Aorta (tissue), 5 donors: Measurements from ENCODE around the gene NUAK2. TPM values are rescaled to one million over a fixed set of nuclear protein-coding genes. Genes with fewer than 3 reads are reported as not detected.

Source experiments
- ATAC-seq: fragments of 200-7000 bp; cut with Tn5 transposase; one replicate; pipeline ENCODE4 v1.9.1; 2022; ENCODE audit warnings: moderate library complexity; ENCODE audit not compliant: low FRiP score
- DNase-seq, 2 donors: peaks; one replicate each; pipeline ENCODE4 v3.0.0-alpha.2; 2020
- H3K27ac ChIP-seq, 2 donors: one replicate each; pipeline ENCODE4 v1.5.1; 2013; ENCODE audit warnings: low read length in 2 of 2, mild to moderate bottlenecking in 2 of 2, moderate library complexity in 2 of 2, control low read depth in 1 of 2, inconsistent platforms in 1 of 2, low read depth in 1 of 2
- H3K27me3 ChIP-seq, 2 donors: one replicate each; pipeline ENCODE4 v1.6.1; 2013; ENCODE audit warnings: control low read depth in 1 of 2, low read length in 1 of 2, mild to moderate bottlenecking in 1 of 2, moderate library complexity in 1 of 2; ENCODE audit not compliant: insufficient read depth in 2 of 2, control insufficient read depth in 1 of 2
- H3K36me3 ChIP-seq, 2 donors: one replicate each; pipeline ENCODE4 v1.6.1; 2013; ENCODE audit warnings: control low read depth in 1 of 2, low read length in 1 of 2, mild to moderate bottlenecking in 1 of 2; ENCODE audit not compliant: insufficient read depth in 2 of 2, control insufficient read depth in 1 of 2
- H3K4me1 ChIP-seq, 2 donors: one replicate each; pipeline ENCODE4 v1.6.1; 2013; ENCODE audit warnings: low read length in 2 of 2, control low read depth in 1 of 2, mild to moderate bottlenecking in 1 of 2, moderate library complexity in 1 of 2; ENCODE audit not compliant: insufficient read depth in 2 of 2, control insufficient read depth in 1 of 2
- H3K4me3 ChIP-seq, 2 donors: one replicate each; pipeline ENCODE4 v1.5.1; 2013; ENCODE audit warnings: low read length in 2 of 2, control low read depth in 1 of 2, mild to moderate bottlenecking in 1 of 2
- H3K9me3 ChIP-seq: one replicate; pipeline ENCODE4 v1.6.1; 2013; ENCODE audit warnings: mild to moderate bottlenecking, low read length; ENCODE audit not compliant: control insufficient read depth
- WGBS, 2 donors: extraction: QIAGEN DNeasy Blood & Tissue Kit; methylation state at CpG; one replicate each; pipeline ENCODE4 v1.1.7; 2013; 5-methylcytosine and 5-hydroxymethylcytosine counted together
- intact Hi-C, 2 donors: fragments of 100-400 bp; cut with DNase I; formaldehyde crosslinking; loops; one replicate each; pipeline versions ENCODE4 v1.14.2 to v1.15.0; 2022
- polyA plus RNA-seq, 2 donors: library from polyadenylated mRNA; stranded (reverse); fragments of 200-250 nt; gene quantifications; one replicate each; pipeline ENCODE4 v1.2.3, GENCODE V29; 2013
- total RNA-seq, 2 donors: library from RNA; stranded (reverse); fragmentation: NEBNext Ultra II Directional; extraction: Animal tissue kit (Norgen Biotek cat#: 25700); gene quantifications; one replicate each; pipeline ENCODE4 v1.2.1, GENCODE V29; 2021
- donor health status: healthy with polysubstance abuse.
- donor health status: Bipolar disorder and iron deficiency.
- donor health status: DM: no; HTN: no; CAD: no.
- donor health status: DM: no; HTN: no; CAD: no.
- donor health status: DM: yes; HTN: yes; CAD: no.

The NUAK2 gene
- total and polyA plus RNA-seq, 4 donors, result 0.49 to 3.0 (median 2.1) TPM

DNA sequence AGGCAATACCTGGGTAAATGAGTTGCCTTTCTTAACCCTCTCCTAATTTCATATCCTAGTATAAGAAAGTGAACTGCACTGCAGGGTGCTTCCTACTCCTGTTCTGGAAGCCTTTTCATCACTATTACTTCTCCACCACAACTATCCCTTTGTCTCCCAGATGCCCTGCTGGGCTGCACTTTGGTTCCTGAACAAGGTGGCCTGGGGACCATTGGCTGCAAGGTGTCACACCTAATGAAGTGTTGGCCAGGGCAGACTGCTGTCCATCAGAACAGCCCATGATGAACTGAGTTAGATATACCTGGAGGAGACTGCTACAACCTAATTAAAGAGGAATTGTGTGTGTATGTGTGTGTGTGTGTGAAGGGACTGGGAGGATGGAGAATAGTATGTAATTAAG, 37.0 kb upstream of the NUAK2 start:
- Histone ChIP-seq H3K27ac (no peak overlapping the region), H3K27me3 (no peaks in the 10 kb centered on the region), H3K36me3 (no peaks in the 10 kb centered on the region), H3K4me3 (no peak overlapping the region), H3K9me3 (peaks cover 1% of the 10 kb centered on the region), H3K4me1 (no peaks in the 10 kb centered on the region)
- peak in 1 of 2 donors; percentile 9 for DNase-seq
- no peak for ATAC-seq
- intact Hi-C loops, result no loop called here

DNA sequence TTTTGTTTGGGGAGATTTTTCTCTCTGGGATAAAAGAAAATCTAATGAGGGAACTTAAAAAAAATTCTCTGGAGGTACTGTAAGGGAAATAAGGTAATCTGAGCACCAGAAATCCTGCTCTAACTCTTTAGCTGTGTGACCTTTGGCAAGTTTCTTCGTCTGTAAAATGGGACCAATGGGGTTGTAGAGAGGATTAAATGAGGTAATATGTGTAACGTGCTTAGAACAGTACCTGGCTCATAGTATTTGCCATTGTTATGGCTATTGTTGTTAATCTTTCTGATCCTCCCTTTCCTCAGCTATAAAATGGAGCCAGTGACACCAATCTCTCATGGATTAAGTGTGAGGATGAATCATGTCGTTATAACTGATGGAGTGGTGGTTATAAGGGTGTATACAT, 36.0 kb upstream of the NUAK2 start:
- Histone ChIP-seq H3K4me3 (no peak overlapping the region), H3K27me3 (no peaks in the 10 kb centered on the region), H3K9me3 (peaks cover 1% of the 10 kb centered on the region), H3K4me1 (no peaks in the 10 kb centered on the region), H3K27ac (no peak overlapping the region), H3K36me3 (no peaks in the 10 kb centered on the region)
- WGBS, 2 donors, result 92 to 95% methylated on average over 3 of the region's 3 CpGs
- ATAC-seq, result no peak
- DNase-seq, result no peak
- intact Hi-C loops, result no loop called here

GRCh38 chr1:205356440-205357139, 35.0 kb upstream of the NUAK2 start, which contains the start of gene KLHDC8A:
Gene KLHDC8A (minus strand): TSS chr1:205356922. CDS start chr1:205343604, 13,318 bp downstream.
- peak; percentile 6 for ATAC-seq
- no peaks in the 10 kb centered on the region for H3K4me1 ChIP-seq
- no peak for DNase-seq
- H3K9me3 ChIP-seq, result peaks cover 1% of the 10 kb centered on the region
- WGBS, 2 donors, result 83 to 87% methylated on average over 20 of the region's 20 CpGs
- no peak within 1 kb of the TSS for H3K4me3 ChIP-seq
- H3K36me3 ChIP-seq, result no peaks in the 10 kb centered on the region
- no peaks in the 10 kb centered on the region for H3K27me3 ChIP-seq
- intact Hi-C loops, result no loop called here
- no peak within 1 kb of the TSS for H3K27ac ChIP-seq

GRCh38 chr1:205355075-205355453, 33.5 kb upstream of the NUAK2 start:
- WGBS, 2 donors, result 64 to 71% methylated on average over 3 of the region's 3 CpGs
- intact Hi-C loops, result no loop called here
- Histone ChIP-seq H3K27ac (no peak overlapping the region), H3K9me3 (peaks cover 1% of the 10 kb centered on the region), H3K4me1 (no peaks in the 10 kb centered on the region), H3K4me3 (no peak overlapping the region), H3K36me3 (no peaks in the 10 kb centered on the region), H3K27me3 (no peaks in the 10 kb centered on the region)
- DNase-seq (peak in 1 of 2 donors; percentile 37), ATAC-seq (no peak)

- no peak overlapping the region for H3K4me3 ChIP-seq
- H3K4me1 ChIP-seq, result no peaks in the 10 kb centered on the region
- no peaks in the 10 kb centered on the region for H3K27me3 ChIP-seq
- DNase-seq, result peak; percentile 67 to 72
- 40% methylated on average over 5 of the region's 5 CpGs for WGBS, 2 donors
- no peak overlapping the region for H3K27ac ChIP-seq
- no peaks in the 10 kb centered on the region for H3K36me3 ChIP-seq
- intact Hi-C loops, result loop anchor here (1.0 to 5.0 kb wide), 4 partner anchors 76 to 131 kb away; no protein-coding TSS in a partner anchor
- peak; percentile 66 for ATAC-seq
- peaks cover 1% of the 10 kb centered on the region for H3K9me3 ChIP-seq
Measured at GRCh38 chr1:205354259-205355074, 32.9 kb upstream of the NUAK2 start.

DNA sequence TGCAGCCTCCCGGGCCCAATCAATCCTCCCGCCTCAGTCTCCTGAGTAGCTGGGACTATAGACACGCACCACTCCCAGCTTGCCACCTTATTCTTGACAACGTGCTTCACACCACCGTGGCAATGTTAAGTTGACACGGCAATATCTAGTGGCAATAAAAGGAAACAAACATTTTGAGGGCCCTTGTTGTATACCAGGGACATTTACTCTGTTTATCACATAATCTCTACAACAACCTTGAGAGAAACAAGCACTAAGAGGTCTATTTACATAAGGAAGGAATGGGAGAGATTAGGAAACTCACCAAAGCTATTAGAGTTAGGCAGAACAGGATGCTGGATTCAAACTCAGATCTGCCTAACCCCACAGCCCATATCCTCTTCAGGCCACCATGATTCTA, 32.1 kb upstream of the NUAK2 start:
- 67 to 68% methylated on average over 6 of the region's 6 CpGs for WGBS, 2 donors
- Histone ChIP-seq H3K4me1 (no peaks in the 10 kb centered on the region), H3K27ac (no peak overlapping the region), H3K4me3 (no peak overlapping the region), H3K27me3 (no peaks in the 10 kb centered on the region), H3K36me3 (no peaks in the 10 kb centered on the region), H3K9me3 (peaks cover 1% of the 10 kb centered on the region)
- no peak for ATAC-seq
- no peak for DNase-seq
- intact Hi-C loops, result loop anchor here (1.0 to 5.0 kb wide), 4 partner anchors 77 to 132 kb away; no protein-coding TSS in a partner anchor

DNA sequence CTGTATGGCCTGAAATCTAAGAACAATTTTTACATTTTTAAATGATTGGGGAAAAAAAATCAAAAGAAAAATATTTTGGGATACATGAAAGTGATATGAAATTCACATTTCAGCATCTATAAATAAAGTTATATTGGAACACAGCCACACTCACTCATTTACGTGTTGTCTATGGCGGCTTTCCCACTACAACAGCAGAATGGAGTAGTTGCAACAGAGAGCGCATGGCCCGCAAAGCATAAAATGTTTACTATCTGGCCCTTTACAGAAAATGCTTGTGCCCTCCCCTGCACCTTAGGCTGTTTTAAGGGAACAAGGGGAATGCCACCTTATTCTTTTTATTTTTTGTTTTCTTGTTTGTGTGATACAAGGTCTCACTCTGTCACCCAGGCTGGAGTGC, 31.6 kb upstream of the NUAK2 start:
- no peaks in the 10 kb centered on the region for H3K27me3 ChIP-seq
- no peaks in the 10 kb centered on the region for H3K36me3 ChIP-seq
- ATAC-seq (no peak), DNase-seq (peak in 1 of 2 donors; percentile 19)
- H3K27ac ChIP-seq, result no peak overlapping the region
- H3K4me1 ChIP-seq, result no peaks in the 10 kb centered on the region
- intact Hi-C loops, result loop anchor here (5.0 kb wide), 2 partner anchors 79 to 129 kb away; no protein-coding TSS in a partner anchor
- 21 to 22% methylated on average over 4 of the region's 4 CpGs for WGBS, 2 donors
- H3K4me3 ChIP-seq, result no peak overlapping the region
- peaks cover 1% of the 10 kb centered on the region for H3K9me3 ChIP-seq

- intact Hi-C loops, result loop anchor here (5.0 kb wide), 2 partner anchors 80 to 130 kb away; no protein-coding TSS in a partner anchor
- ATAC-seq, result no peak
- Histone ChIP-seq H3K27ac (no peak overlapping the region), H3K36me3 (no peaks in the 10 kb centered on the region), H3K27me3 (no peaks in the 10 kb centered on the region), H3K4me3 (no peak overlapping the region), H3K9me3 (peaks cover 1% of the 10 kb centered on the region), H3K4me1 (no peaks in the 10 kb centered on the region)
- DNase-seq, result peak in 1 of 2 donors; percentile 64
- WGBS, 2 donors, result 65% methylated on average over 11 of the region's 11 CpGs
Measured at GRCh38 chr1:205351984-205352713, 30.6 kb upstream of the NUAK2 start.
